SU-DHL-6 (cell line): ENCODE measurements around the gene IKBKE.

Source experiments
- H2AFZ ChIP-seq: fragments of 200-600 bp; sonication (generic); 2 replicates; pipeline ENCODE4 v1.6.1; 2014; ENCODE audit warnings: low read depth, mild to moderate bottlenecking, moderate library complexity, mixed read lengths, antibody characterized with exemption, low read length; ENCODE audit not compliant: severe bottlenecking
- H3F3A ChIP-seq: fragments of 200-600 bp; shearing (Covaris generic); 2 replicates; pipeline ENCODE4 v1.6.0; 2016; ENCODE audit warnings: antibody characterized with exemption, mild to moderate bottlenecking; ENCODE audit not compliant: insufficient read depth
- H3K27ac ChIP-seq: fragments of 200-600 bp; sonication (generic); 2 replicates; pipeline ENCODE4 v1.5.1; 2016; ENCODE audit warnings: low read depth, mild to moderate bottlenecking, low read length, moderate library complexity, mixed read lengths
- H3K27me3 ChIP-seq: fragments of 200-600 bp; sonication (generic), shearing (Covaris generic); 2 replicates; pipeline ENCODE4 v1.6.0; 2014; ENCODE audit warnings: mild to moderate bottlenecking, low read length
- H3K36me3 ChIP-seq: fragments of 200-600 bp; sonication (generic); 2 replicates; pipeline ENCODE4 v1.6.1; 2014; ENCODE audit warnings: mild to moderate bottlenecking, low read length, mixed read lengths
- H3K4me2 ChIP-seq: fragments of 300-600, 200-600 bp; shearing (Covaris generic), sonication (generic); 2 replicates; pipeline ENCODE4 v1.6.0; 2014; ENCODE audit warnings: low read length, low read depth, mild to moderate bottlenecking; ENCODE audit not compliant: poor library complexity, severe bottlenecking
- H3K4me3 ChIP-seq: fragments of 200-600 bp; sonication (generic); 2 replicates; pipeline ENCODE4 v1.5.1; 2014; ENCODE audit warnings: antibody characterized with exemption, low read length, mild to moderate bottlenecking, mixed read lengths; ENCODE audit not compliant: insufficient read depth, poor library complexity, severe bottlenecking
- H3K79me2 ChIP-seq: fragments of 200-600 bp; sonication (generic); 2 replicates; pipeline ENCODE4 v1.6.1; 2014; ENCODE audit warnings: mild to moderate bottlenecking, low read length, moderate library complexity; ENCODE audit not compliant: insufficient read depth
- H3K9ac ChIP-seq: fragments of 200-600 bp; sonication (generic); 2 replicates; pipeline ENCODE4 v1.7.0; 2014; ENCODE audit warnings: mild to moderate bottlenecking, low read length
- H3K9me2 ChIP-seq: fragments of 200-600 bp; sonication (generic); replicated peaks from 2 replicates; pipeline ENCODE4 v1.6.1; 2014; ENCODE audit warnings: low read length; ENCODE audit not compliant: insufficient read depth
- H3K9me3 ChIP-seq: fragments of 200-600 bp; sonication (generic); 2 replicates; pipeline ENCODE4 v1.6.1; 2014; ENCODE audit warnings: low read length, mixed read lengths; ENCODE audit not compliant: insufficient read depth
- H4K20me1 ChIP-seq: fragments of 200-600 bp; sonication (generic); 2 replicates; pipeline ENCODE4 v1.6.1; 2014; ENCODE audit warnings: low read depth, mild to moderate bottlenecking, antibody characterized with exemption, low read length, moderate library complexity, mixed read lengths
- CTCF ChIP-seq: fragments of 200-600 bp; sonication (generic); IDR thresholded peaks from one replicate; pipeline ENCODE4 v1.5.1; 2017; ENCODE audit warnings: antibody characterized with exemption, mild to moderate bottlenecking, low read length, moderate library complexity; ENCODE audit not compliant: insufficient read depth, poor library complexity, severe bottlenecking
- EZH2phosphoT487 ChIP-seq: fragments of 200-600 bp; sonication (generic), shearing (Covaris generic); conservative IDR thresholded peaks from 2 replicates; pipeline ENCODE4 v1.6.1; 2018; ENCODE audit warnings: mild to moderate bottlenecking, antibody characterized with exemption, low read length, moderate library complexity, mixed read lengths

Gene IKBKE

DNA sequence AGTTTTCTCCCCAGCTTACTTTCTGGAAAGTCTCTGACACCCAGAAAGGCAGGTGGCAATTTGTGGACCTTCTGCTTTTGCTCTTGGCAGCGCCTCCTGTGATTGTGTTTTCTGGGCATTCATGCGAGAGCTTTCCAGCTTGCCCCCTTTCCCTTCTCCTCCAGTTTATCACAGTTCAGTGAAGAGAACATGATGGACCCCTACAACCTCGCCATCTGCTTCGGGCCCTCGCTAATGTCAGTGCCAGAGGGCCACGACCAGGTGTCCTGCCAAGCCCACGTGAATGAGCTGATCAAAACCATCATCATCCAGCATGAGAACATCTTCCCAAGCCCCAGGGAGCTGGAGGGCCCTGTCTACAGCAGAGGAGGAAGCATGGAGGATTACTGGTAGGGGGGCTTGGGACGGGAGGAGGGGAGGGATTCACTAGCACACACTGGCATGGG lies 24.3 kb upstream of the IKBKE start:
- Histone ChIP-seq H4K20me1 (no peaks in the 10 kb centered on the region), H3K9me2 (no peaks in the 10 kb centered on the region), H3K36me3 (0 out of 2 replicates have a peak, but pooled peaks cover 3% of the 10 kb centered on the region), H3K27ac (no peak overlapping the region), H3K9ac (no peak overlapping the region), H3K9me3 (no peaks in the 10 kb centered on the region), H2AFZ (no peak overlapping the region), H3F3A (no peaks in the 10 kb centered on the region), H3K4me2 (no peak overlapping the region), H3K4me3 (no peak overlapping the region), H3K27me3 (no peaks in the 10 kb centered on the region), H3K79me2 (no peaks in the 10 kb centered on the region)
- TF ChIP-seq CTCF (no peak), EZH2phosphoT487 (no peak)

- TF ChIP-seq CTCF = no peak
- TF ChIP-seq EZH2phosphoT487 = no peak
- Histone ChIP-seq H3K4me3 (no peak overlapping the region), H3K9me3 (no peaks in the 10 kb centered on the region), H3K9me2 (no peaks in the 10 kb centered on the region), H3K79me2 (no peaks in the 10 kb centered on the region), H2AFZ (no peak overlapping the region), H3K4me2 (no peak overlapping the region), H3K27ac (no peak overlapping the region), H3F3A (no peaks in the 10 kb centered on the region), H3K36me3 (0 out of 2 replicates have a peak, but pooled peaks cover 3% of the 10 kb centered on the region), H3K27me3 (no peaks in the 10 kb centered on the region), H3K9ac (no peak overlapping the region), H4K20me1 (no peaks in the 10 kb centered on the region)
Measured at GRCh38 chr1:206446688-206447421, 23.4 kb upstream of the IKBKE start.

DNA sequence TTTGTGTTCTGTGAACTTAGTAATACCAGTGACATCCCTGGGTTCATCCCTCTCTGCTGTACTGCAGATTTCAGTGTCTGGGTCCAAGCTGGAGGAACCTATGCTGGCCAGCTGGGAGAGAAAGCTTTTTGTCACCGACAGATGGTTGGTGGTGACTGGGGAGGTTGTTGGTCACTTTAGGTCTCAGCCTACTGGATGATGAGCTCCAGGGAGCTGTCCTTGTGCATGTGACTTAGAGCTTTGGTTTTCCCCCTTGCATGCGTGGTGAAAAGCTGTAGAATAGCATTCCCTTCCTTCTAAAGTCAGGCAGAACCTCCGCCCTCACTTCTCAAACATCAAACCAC lies 22.9 kb upstream of the IKBKE start:
- H3F3A ChIP-seq = no peaks in the 10 kb centered on the region
- no peaks in the 10 kb centered on the region for H3K79me2 ChIP-seq
- H3K27ac ChIP-seq = no peak overlapping the region
- H3K9ac ChIP-seq = no peak overlapping the region
- H3K4me2 ChIP-seq = no peak overlapping the region
- TF ChIP-seq CTCF (no peak), EZH2phosphoT487 (no peak)
- no peak overlapping the region for H3K4me3 ChIP-seq
- no peaks in the 10 kb centered on the region for H3K9me2 ChIP-seq
- no peaks in the 10 kb centered on the region for H3K9me3 ChIP-seq
- H2AFZ ChIP-seq = no peak overlapping the region
- H3K27me3 ChIP-seq = no peaks in the 10 kb centered on the region
- no peaks in the 10 kb centered on the region for H4K20me1 ChIP-seq
- H3K36me3 ChIP-seq = 0 out of 2 replicates have a peak, but pooled peaks cover 3% of the 10 kb centered on the region
